ENCODE data around the gene RUFY1. TPM values are rescaled to one million over a fixed set of nuclear protein-coding genes. Genes with fewer than 3 reads are reported as not detected.
A peak's percentile ranks its signal among the peaks of the same experiment; 100 is the strongest.

RUFY1 gene
- total and polyA plus RNA-seq, 2 of the 13 experiments (the other 11 are each of a cell fraction or from before 2014, with no cell fraction given) = 19.9 to 31.9 TPM

DNA sequence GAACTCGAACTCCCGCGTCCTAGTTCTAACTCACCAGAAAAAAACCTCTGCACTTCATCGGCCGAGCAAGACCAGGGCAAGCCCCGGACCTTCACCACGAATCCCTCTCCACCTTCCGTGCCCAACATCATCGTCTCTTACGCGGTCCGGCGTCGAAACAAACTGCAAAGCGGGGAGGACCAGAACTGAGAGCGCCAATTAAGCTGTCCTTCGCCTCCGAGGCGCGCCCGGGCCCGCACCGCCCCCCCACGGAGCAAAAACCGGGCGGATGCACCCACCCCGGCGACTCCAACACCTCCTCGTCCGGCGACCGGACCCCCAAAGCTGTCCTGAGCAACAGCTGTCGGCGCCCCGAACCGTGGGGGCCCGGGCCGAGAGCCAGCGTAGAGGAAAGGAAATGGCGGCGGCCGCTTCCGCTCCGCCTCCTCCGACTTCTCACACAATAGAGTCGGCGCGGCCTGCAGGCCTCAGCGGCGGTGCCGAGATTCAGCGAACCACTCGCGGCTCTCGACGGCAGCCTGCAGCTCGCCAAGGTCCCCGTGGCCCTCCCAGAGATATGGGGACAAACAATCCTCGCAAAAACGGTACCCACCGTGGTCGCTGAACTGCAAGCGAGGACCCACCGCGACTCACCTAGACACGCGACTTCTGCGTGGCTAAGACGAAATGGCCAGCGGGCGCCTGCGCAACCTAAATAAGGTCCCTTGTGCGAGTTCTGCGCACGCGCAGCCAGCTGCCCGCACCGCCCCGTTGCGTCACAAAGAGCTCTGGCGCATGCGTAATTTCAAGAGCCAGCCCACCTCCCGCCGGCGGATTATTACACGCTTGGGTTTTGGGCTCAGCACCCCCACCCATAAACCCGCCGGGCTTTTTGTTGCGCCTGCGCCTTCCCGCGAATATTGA lies 72.9 kb downstream of the RUFY1 start, which contains the start of gene HNRNPH1 (continued):
- TF ChIP-seq, protein P1, sequence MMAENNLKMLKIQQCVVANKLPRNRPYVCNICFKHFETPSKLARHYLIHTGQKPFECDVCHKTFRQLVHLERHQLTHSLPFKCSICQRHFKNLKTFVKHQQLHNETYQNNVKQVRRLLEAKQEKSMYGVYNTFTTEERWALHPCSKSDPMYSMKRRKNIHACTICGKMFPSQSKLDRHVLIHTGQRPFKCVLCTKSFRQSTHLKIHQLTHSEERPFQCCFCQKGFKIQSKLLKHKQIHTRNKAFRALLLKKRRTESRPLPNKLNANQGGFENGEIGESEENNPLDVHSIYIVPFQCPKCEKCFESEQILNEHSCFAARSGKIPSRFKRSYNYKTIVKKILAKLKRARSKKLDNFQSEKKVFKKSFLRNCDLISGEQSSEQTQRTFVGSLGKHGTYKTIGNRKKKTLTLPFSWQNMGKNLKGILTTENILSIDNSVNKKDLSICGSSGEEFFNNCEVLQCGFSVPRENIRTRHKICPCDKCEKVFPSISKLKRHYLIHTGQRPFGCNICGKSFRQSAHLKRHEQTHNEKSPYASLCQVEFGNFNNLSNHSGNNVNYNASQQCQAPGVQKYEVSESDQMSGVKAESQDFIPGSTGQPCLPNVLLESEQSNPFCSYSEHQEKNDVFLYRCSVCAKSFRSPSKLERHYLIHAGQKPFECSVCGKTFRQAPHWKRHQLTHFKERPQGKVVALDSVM (CRISPR knock-in tag; IDR thresholded peaks at IDR 0.05) = peak; percentile 51; the same call in 1 of the 2 replicates
- TF ChIP-seq ZNF766 (CRISPR knock-in tag; IDR thresholded peaks at IDR 0.05; ENCODE audit: borderline replicate concordance) (no peak), ZNF792 (CRISPR knock-in tag; IDR thresholded peaks at IDR 0.05) (peak; percentile 78), TSC22D2 (CRISPR knock-in tag; IDR thresholded peaks at IDR 0.05; ENCODE audit: borderline replicate concordance) (peak; percentile 49; the same call in 1 of the 2 replicates), GPN1 (CRISPR knock-in tag; IDR thresholded peaks at IDR 0.05; ENCODE audit: borderline replicate concordance) (no peak), MYC (CRISPR knock-in tag; IDR thresholded peaks at IDR 0.05; ENCODE audit: borderline replicate concordance) (peak; percentile 70; the same call in 1 of the 2 replicates), NFIC (IDR thresholded peaks at IDR 0.05; ENCODE audit: low read length) (no peak), ZNF569 (CRISPR knock-in tag; IDR thresholded peaks at IDR 0.05; ENCODE audit: borderline replicate concordance) (no peak), ZNF44 (CRISPR knock-in tag; IDR thresholded peaks at IDR 0.05) (no peak), ZFP37 (CRISPR knock-in tag; IDR thresholded peaks at IDR 0.05; ENCODE audit: borderline replicate concordance) (no peak), ZNF775 (CRISPR knock-in tag; IDR thresholded peaks at IDR 0.05; ENCODE audit: borderline replicate concordance) (no peak), MXI1 (IDR thresholded peaks at IDR 0.05; ENCODE audit: borderline replicate concordance, low read depth, low read length) (peak; percentile 64; the same call in 1 of the 3 replicates), ZKSCAN8 (CRISPR knock-in tag; IDR thresholded peaks at IDR 0.05; ENCODE audit: borderline replicate concordance) (no peak)
- TF ChIP-seq, protein P2, sequence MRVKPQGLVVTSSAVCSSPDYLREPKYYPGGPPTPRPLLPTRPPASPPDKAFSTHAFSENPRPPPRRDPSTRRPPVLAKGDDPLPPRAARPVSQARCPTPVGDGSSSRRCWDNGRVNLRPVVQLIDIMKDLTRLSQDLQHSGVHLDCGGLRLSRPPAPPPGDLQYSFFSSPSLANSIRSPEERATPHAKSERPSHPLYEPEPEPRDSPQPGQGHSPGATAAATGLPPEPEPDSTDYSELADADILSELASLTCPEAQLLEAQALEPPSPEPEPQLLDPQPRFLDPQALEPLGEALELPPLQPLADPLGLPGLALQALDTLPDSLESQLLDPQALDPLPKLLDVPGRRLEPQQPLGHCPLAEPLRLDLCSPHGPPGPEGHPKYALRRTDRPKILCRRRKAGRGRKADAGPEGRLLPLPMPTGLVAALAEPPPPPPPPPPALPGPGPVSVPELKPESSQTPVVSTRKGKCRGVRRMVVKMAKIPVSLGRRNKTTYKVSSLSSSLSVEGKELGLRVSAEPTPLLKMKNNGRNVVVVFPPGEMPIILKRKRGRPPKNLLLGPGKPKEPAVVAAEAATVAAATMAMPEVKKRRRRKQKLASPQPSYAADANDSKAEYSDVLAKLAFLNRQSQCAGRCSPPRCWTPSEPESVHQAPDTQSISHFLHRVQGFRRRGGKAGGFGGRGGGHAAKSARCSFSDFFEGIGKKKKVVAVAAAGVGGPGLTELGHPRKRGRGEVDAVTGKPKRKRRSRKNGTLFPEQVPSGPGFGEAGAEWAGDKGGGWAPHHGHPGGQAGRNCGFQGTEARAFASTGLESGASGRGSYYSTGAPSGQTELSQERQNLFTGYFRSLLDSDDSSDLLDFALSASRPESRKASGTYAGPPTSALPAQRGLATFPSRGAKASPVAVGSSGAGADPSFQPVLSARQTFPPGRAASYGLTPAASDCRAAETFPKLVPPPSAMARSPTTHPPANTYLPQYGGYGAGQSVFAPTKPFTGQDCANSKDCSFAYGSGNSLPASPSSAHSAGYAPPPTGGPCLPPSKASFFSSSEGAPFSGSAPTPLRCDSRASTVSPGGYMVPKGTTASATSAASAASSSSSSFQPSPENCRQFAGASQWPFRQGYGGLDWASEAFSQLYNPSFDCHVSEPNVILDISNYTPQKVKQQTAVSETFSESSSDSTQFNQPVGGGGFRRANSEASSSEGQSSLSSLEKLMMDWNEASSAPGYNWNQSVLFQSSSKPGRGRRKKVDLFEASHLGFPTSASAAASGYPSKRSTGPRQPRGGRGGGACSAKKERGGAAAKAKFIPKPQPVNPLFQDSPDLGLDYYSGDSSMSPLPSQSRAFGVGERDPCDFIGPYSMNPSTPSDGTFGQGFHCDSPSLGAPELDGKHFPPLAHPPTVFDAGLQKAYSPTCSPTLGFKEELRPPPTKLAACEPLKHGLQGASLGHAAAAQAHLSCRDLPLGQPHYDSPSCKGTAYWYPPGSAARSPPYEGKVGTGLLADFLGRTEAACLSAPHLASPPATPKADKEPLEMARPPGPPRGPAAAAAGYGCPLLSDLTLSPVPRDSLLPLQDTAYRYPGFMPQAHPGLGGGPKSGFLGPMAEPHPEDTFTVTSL (CRISPR knock-in tag; IDR thresholded peaks at IDR 0.05; ENCODE audit: borderline replicate concordance) = no peak
- TF ChIP-seq, protein P3, sequence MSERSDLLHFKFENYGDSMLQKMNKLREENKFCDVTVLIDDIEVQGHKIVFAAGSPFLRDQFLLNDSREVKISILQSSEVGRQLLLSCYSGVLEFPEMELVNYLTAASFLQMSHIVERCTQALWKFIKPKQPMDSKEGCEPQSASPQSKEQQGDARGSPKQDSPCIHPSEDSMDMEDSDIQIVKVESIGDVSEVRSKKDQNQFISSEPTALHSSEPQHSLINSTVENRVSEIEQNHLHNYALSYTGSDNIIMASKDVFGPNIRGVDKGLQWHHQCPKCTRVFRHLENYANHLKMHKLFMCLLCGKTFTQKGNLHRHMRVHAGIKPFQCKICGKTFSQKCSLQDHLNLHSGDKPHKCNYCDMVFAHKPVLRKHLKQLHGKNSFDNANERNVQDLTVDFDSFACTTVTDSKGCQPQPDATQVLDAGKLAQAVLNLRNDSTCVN (CRISPR knock-in tag; IDR thresholded peaks at IDR 0.05; ENCODE audit: borderline replicate concordance) = 0 out of 2 replicates have a peak, but pooled peaks have one; percentile 21
- TF ChIP-seq, protein P4, sequence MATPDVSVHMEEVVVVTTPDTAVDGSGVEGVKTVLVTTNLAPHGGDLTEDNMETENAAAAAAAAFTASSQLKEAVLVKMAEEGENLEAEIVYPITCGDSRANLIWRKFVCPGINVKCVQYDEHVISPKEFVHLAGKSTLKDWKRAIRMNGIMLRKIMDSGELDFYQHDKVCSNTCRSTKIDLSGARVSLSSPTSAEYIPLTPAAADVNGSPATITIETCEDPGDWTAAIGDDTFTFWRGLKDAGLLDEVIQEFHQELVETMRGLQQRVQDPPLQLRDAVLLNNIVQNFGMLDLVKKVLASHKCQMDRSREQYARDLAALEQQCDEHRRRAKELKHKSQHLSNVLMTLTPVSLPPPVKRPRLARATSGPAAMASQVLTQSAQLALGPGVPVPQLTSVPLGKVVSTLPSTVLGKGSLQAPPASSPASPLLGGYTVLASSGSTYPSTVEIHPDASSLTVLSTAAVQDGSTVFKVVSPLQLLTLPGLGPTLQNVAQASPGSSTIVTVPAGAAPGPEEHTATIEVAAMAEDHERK (CRISPR knock-in tag; IDR thresholded peaks at IDR 0.05; ENCODE audit: low read depth) = no peak
- TF ChIP-seq, protein P5, sequence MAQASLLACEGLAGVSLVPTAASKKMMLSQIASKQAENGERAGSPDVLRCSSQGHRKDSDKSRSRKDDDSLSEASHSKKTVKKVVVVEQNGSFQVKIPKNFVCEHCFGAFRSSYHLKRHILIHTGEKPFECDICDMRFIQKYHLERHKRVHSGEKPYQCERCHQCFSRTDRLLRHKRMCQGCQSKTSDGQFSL (CRISPR knock-in tag; IDR thresholded peaks at IDR 0.05) = peak; percentile 89
